Fibroblast of mammary gland (primary cell): ENCODE data around the gene PTPRN2.

ENCODE experiments used
- DNase-seq: peaks from one replicate; pipeline ENCODE4 v3.0.0-alpha.2; 2010; ENCODE audit warnings: low read depth
- H3K4me3 ChIP-seq: 2 replicates; pipeline ENCODE4 v1.5.1; 2011; ENCODE audit warnings: low read depth, mild to moderate bottlenecking, low read length, moderate library complexity; ENCODE audit not compliant: control insufficient read depth
- TF ChIP-seq, protein P1 (sequence below): conservative IDR thresholded peaks from 2 replicates; pipeline ENCODE4 v1.5.1; 2011; ENCODE audit warnings: low read depth, low read length, inconsistent platforms; ENCODE audit not compliant: control insufficient read depth, insufficient read depth

The PTPRN2 gene

DNA sequence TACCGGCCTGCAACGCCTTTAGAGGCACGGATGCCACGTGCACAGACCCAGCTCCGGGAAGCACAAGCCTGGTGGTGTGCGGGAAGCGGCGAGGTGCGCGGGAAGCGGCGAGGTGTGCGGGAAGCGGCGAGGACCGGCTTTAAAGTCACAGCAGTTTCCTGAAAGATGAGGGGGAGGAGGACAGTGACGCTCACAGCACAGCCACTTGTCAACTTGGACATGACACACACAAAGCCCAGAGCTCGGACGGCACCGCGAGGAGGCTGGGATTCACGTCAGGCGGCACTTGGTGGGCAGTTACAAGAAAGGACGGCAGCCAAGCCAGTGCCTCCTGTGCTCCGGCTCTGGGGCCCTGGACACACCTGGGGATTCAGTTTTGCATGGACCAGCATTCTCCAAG, 724.9 kb downstream of the PTPRN2 start:
- TF ChIP-seq, protein P1, sequence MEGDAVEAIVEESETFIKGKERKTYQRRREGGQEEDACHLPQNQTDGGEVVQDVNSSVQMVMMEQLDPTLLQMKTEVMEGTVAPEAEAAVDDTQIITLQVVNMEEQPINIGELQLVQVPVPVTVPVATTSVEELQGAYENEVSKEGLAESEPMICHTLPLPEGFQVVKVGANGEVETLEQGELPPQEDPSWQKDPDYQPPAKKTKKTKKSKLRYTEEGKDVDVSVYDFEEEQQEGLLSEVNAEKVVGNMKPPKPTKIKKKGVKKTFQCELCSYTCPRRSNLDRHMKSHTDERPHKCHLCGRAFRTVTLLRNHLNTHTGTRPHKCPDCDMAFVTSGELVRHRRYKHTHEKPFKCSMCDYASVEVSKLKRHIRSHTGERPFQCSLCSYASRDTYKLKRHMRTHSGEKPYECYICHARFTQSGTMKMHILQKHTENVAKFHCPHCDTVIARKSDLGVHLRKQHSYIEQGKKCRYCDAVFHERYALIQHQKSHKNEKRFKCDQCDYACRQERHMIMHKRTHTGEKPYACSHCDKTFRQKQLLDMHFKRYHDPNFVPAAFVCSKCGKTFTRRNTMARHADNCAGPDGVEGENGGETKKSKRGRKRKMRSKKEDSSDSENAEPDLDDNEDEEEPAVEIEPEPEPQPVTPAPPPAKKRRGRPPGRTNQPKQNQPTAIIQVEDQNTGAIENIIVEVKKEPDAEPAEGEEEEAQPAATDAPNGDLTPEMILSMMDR = no peak
- H3K4me3 ChIP-seq = no peak overlapping the region
- DNase-seq = no peak

DNA sequence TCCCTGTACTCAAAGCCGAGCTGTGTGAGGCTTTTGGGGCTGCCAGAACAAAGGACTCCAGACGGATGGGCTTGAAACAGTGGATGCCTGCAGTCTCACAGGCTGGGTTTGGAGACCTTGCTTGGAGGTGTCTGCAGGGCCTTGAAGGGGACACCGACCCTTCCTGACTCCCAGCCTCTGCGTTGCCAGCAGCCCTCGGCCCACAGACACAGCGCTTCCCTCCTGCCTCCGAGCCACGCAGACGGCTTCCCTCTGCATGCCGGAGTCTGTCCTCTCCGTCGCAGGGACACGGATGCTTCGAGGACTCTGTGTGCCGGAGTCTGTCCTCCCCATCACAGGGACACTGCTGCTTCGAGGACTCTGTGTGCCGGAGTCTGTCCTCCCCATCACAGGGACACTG, 726.1 kb downstream of the PTPRN2 start:
- H3K4me3 ChIP-seq = no peak overlapping the region
- TF ChIP-seq, protein P1 = no peak
- DNase-seq = no peak

DNA sequence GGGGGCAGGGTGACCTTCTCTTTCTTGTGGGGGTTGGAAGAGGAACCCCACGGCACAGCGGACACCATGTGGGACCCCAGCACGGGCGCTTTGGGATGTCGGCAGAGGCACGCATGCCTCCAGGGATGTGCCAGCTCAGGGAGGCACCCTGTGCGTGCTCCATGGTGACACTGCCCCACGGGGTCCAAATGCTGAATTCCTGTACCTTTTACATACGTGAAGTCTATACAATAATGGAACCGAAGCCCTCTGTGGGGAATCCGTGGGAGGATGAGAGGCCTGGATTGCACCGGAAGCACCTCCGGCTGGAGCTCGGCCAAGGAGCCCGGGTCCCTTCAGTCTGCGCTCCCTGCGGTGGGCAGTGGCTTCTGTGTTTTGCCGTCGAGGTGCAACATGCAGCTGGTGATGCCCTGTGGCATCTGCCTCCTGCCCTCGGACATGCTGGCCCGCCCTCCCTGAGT, 726.6 kb downstream of the PTPRN2 start:
- TF ChIP-seq, protein P1 = no peak

DNA sequence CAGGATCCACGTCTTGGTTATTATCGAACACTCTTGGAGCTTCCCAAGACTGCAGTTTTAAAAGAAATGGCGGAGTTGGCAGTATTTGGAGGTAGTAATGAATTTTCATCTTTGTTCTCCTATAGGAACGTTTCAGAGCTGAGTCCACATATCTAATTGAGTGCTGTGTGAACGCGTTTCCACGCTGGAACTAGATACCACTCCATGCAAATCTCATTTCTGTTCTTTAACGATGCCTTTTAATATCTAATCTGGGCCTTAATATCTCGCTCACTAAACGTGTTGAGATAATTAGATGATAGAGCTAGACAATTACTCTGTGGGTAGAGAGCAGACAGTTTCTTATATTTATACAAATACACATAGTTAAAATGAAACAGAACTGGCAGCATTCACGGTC, 727.2 kb downstream of the PTPRN2 start:
- no peak overlapping the region for H3K4me3 ChIP-seq
- no peak for DNase-seq
- TF ChIP-seq, protein P1 = no peak

More for the DNA sequence above, 726.6 kb downstream of the PTPRN2 start:
- no peak for DNase-seq
- H3K4me3 ChIP-seq = no peak overlapping the region

DNA sequence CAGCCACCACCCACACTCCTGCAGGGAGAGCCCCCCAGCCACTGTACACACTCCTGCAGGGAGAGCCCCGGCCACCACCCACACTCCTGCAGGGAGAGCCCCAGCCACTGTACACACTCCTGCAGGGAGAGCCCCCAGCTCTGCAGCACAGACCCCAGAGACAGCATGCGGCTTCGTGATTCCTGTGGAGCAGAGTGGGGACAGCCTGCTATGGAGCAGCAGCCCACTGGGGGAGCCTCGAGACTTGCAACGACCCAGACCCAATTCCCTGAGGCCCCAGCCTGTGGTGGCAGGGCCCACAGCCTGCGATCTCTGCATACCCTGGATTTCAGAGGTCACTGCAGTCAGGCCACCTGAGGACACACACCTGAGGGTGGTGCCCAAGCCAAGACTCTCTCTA, 727.7 kb downstream of the PTPRN2 start:
- no peak overlapping the region for H3K4me3 ChIP-seq

DNA sequence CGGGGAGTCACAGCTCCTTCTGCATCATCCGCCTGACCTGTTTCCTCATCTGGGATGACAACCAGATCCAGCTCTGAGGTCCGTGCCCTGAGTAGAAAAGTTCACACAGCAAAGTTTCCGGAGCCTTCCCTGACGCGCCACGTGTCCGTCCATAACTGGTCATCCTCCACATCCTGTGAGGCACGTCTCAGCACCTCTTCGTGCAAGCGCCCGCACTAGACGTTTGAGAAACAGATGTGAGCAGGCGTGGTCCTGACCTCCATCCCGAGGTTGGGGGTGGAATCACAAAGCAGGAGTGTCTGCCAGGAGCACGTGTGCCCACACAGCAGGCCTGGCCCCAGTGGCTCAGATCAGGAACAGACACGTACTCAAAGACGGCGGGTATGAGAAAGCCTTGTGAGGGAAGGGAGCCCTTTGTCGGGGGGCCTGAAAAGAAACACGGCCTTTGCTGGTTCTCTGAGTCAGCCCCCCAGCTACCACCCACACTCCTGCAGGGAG, 730.0 kb downstream of the PTPRN2 start:
- peak; percentile 69 for DNase-seq
- TF ChIP-seq, protein P1 = no peak
- H3K4me3 ChIP-seq = no peak overlapping the region

More for the DNA sequence above, 727.7 kb downstream of the PTPRN2 start:
- TF ChIP-seq, protein P1 = no peak
- no peak for DNase-seq
